ENCODE results near the gene NSMF.
"Not testable (repeated sequence)": the region's sequence is repeated elsewhere in the genome, so short reads cannot be mapped to it uniquely, and the experiment has no call there.

NSMF gene

DNA sequence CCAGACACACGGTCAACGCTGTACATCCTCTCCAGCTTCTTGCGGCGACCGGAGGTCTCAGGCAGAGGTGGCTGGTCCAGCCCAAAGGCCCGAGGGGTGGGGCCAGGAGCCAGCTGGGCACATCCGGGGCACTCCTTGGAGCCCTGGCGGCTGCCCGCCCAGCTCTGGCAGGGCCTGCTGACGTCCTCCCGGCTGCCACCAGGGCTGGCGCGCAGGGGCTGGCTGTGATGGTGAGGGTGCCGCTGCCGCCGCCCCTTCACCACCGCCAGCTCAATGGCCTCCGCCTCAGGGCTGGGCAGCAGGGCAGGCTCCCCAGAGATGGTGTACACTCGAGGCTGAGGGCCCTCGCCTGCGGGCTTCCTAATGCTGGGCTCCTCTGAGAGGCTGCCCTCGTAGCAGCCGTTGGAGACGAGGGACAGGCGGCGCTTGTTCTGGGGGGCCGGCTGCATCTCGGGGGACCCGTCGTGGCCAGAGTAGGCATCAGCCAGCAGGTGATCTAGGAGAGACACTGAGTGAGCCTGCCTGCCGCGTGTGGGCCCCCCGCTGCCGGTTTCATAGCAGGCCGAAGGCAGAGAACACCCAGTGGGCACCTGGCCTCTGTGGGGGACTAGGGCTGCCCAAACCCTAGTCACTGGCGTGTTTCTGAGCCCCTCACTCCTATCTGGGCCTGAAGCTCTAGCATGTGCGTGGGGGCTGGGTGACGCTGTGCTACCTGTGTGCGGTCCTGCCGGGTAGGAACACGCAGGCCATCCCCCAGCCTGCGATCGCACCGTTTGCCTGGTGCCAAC is 1.5 kb downstream of the NSMF start:
- no peak for DNase-seq
- ATAC-seq, result no peak

DNA sequence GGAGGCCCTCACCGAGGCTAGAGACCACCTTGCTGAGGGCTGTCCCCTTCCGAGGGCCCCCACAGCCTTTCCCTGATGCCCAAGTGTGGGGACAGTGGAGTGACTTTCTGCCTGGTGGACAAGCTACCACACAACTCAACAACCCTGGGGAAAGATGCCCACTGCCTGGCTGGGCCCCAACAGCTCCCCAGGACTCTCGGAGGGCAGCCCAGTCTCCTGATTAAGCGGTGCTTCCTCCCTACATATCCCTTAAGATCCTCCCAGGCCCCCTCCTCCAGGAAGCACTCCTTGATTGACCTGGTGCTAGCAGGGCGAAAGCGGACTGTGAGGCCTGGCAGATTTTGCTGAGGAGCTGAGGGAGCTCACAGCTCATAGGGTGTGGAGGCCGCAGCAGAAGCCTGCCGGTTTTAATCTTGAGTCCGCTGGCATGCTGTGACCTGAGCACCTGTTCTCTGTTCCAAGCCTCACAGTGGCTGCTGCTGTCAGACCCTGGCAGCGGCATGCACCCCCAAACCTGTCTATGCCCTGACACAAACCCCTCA is 2.2 kb downstream of the NSMF start:
- DNase-seq (no peak), ATAC-seq (no peak)

GRCh38 chr9:137456061-137456863 is 2.9 kb downstream of the NSMF start:
- DNase-seq (no peak), ATAC-seq (no peak)

GRCh38 chr9:137455359-137455991 is 3.7 kb downstream of the NSMF start:
- ATAC-seq (no peak), DNase-seq (no peak)

- no peak for ATAC-seq
- no peak for DNase-seq
These were observed 4.4 kb downstream of the NSMF start for GRCh38 chr9:137454597-137455358.

DNA sequence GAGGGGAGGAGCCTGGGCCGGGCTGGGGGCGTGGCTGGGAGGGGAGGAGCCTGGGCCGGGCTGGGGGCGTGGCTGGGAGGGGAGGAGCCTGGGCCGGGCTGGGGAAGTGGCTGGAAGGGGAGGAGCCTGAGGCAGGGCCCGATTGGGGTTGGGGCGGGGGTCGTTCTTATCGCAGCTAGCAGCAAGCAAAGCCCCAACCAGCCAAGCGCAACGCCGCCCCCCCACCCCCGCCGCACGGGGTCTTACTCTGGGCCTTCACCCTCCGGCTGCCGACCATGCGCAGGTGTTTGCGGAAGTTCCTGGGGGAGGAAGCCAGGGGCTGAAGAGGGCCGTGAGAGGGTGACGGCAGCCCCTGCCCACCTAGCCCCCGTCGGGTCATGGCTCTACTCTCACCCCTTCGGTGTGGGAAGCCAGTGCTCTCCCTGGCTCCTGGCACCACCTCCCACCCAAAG is 5.0 kb downstream of the NSMF start:
- DNase-seq (peak; percentile 57), ATAC-seq (no peak)

- DNase-seq (peak; percentile 73), ATAC-seq (peak; percentile 48)
These were observed 5.5 kb downstream of the NSMF start for GRCh38 chr9:137453643-137454081.

- no peak for DNase-seq
- ATAC-seq, result no peak
These were observed 6.1 kb downstream of the NSMF start for GRCh38 chr9:137452761-137453642.

DNA sequence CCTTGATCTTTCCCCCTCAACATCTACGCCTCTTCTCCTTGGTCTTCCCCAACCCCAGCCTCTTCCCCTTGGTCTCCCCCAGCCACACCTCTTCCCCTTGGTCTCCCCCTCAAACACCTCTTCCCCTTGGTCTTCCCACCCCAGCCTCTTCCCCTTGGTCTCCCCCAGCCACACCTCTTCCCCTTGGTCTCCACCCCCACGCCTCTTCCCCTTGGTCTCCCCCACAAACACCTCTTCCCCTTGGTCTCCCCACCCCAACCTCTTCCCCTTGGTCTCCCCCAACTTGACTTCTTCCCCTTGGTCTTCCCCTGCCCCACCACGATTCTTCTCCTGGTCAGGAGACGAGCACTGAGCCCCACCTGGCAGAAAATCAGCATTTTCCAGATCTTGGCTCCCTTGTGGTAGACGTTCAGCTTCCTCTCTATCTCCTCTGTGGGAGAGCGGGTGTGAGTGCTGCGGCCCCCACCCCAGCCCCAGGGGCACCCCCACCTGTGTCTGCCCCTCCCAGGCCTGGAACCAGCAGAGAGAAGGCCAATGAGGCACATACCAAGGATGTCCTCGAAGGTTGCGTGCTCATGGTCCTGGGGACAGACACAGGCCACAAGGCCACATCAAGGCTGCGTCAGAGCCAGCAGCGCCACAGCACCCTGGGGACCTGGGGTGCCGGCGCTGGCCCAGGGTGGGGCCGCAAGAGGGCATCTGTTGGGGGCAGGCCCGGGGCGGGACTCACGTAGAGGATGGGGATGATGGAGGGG is 7.0 kb downstream of the NSMF start:
- ATAC-seq (no peak), DNase-seq (no peak)

DNA sequence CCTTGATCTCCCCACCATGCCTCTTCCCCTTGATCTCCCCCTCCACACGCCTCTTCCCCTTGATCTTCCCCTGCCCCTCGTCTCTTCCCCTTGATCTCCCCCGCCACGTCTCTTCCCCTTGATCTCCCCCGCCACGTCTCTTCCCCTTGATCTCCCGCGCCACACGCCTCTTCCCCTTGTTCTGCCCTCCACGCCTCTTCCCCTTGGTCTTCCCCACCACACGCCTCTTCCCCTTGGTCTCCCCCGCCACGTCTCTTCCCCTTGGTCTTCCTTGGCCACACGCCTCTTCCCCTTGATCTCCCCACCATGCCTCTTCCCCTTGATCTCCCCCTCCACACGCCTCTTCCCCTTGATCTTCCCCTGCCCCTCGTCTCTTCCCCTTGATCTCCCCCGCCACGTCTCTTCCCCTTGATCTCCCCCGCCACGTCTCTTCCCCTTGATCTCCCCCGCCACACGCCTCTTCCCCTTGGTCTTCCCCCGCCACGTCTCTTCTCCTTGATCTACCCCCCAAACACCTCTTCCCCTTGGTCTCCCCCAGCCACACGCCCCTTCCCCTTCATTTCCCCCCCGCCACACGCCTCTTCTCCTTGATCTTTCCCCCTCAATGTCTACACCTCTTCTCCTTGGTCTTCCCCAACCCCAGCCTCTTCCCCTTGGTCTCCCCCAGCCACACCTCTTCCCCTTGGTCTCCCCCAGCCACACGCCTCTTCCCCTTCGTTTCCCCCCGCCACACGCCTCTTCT is 7.7 kb downstream of the NSMF start:
- not testable (repeated sequence) for DNase-seq, ATAC-seq

- not testable (repeated sequence) for ATAC-seq
- peak; percentile 26 for DNase-seq
These were observed 8.5 kb downstream of the NSMF start for GRCh38 chr9:137450539-137451222.

DNA sequence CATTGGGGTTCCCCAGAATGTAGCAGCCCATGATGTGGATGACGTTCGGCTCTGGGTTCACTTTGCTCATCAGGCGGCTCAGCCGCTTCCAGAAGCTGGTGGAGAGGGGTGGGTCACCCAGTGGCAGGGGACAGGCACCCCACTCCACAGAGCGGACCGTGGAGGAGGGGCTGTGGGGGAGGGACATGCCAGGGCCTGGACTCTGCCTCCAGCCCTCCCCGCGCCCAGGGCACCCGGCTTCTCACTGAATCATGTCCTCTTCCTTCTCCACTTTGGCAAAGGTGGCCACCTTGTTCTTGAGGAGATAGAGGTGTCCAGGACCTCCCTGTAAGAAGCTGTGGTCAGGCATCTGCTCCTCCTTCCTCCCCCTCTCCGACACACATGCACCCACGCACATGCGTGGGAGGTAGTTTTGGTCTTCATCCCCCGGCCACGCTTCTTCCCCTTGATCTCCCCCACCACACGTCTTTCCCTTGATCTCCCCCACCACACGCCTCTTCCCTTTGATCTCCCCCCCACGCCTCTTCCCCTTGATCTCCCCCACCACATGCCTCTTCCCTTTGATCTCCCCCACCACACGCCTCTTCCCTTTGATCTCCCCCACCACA is 9.1 kb downstream of the NSMF start:
- ATAC-seq (no peak), DNase-seq (peak; percentile 43)

DNA sequence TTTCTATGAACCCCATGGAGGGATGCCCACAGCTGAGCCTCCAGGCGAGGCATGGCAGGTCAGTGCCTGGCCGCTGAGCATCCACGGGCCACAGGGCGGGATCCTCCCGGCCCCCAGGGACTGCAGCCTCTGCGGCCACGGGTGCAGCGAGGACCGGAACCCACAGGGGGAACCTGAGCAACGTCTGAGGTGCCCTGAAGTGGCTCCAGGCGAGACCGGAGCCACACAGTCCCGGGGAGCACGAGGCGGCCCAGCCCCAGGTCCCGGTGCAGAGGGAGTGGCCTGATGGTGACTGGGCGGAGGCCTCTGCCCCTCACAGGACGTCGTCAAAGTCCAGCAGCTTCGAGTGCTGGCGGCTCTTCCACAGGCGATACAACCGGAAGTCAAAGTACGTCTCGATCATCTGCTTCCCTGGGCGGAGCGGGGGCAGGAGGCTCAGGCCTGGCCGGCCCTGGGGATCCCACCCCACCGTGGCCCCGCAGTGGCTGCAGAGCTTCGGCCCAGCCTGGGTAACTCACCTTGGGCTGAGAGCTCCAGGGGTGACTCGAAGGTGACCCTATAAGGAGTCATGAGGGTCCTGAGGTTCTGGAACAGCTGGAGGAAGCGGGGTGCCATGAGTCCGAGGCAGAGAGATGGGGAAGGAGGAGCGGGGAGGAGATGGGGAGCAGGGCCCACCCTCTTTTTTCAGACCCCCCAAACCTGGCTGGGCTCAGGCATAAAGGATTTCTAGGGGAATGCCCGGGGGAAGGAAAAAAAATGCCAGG is 9.9 kb downstream of the NSMF start:
- no peak for ATAC-seq
- DNase-seq, result no peak

- DNase-seq, result no peak
- ATAC-seq, result no peak
These were observed 10.6 kb downstream of the NSMF start for GRCh38 chr9:137448602-137448962.

DNA sequence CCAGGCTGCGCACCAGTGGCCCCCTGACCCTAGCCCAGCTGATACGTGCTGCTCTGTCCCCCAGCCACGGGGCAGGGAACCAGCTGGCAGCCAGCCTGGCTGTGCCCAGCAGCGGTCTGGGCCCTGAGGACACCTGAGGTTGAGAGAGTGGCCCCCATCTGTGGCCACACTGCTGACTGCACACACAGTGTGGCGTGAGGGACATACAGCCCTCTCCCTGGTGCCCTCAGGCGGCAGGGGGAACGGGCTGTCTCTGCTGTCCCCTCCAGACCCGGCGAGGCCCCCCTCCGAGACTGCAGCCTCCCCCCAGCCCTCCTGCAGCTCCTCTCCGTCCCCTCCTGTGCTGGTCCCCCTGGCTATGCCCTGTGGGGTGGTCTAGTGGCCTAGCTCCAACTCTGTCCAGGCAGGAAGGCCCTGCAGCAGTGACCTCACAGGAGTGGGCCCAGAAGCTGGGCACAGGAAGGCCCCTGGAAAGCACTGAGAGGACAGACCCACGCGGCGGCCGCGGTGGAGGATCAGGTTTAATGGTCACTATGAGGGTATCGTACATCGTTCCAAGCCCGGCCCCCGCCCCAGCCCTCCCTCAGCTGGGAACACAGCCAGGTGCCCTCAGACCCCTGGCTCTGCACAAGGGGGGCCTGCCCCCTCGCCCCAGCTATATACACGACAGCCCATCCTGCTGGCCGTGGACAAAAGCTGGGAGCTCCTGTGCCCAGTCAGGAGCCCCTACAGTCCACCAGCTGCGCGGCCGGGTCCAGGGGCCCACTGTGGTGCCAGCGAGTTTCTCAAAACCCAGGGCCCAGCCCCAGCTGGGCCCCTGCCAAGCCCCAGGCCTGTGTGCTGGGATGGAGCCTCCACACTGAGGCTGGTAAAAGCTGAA is 11.2 kb downstream of the NSMF start:
- ATAC-seq (no peak), DNase-seq (no peak)

DNA sequence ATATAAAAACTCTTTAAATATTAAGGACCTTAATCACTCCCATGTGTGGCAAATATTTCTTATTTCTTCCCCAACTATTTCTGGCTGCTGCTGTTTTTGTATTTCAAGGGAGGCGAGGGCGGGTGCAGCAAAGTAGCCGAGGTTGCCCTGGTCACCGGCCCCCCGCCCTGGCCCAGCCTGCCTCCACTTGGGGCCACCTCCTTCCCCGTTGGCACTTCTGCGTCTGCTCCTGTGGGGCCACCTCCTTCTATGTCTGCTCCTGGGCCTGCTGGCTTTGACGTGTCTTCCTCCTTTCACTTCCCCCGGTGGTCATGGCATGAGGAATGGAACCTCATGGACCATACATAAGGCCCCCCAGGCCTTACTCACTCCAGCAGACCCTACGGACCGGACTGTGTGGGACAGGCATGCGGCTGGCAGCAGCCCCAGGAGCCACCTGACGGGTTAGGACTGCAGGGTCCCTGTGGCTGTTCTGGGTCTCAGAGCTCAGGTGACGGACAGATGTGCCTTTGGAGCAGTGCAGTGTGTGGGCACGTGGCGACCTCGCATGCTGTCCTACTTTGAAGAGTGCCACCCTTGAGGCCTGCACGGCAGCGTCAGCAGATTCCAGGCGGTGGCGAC is 12.2 kb downstream of the NSMF start:
- DNase-seq, result no peak
- ATAC-seq, result peak; percentile 2
